IPS-20b (cell line): ENCODE data around the gene RAD51AP2.

Experiments
- H3K27ac ChIP-seq: one replicate; pipeline ENCODE4 v1.5.1; 2013; ENCODE audit warnings: low read length
- H3K27me3 ChIP-seq: 2 replicates; pipeline ENCODE4 v1.6.1; 2013; ENCODE audit warnings: mild to moderate bottlenecking, low read length, inconsistent platforms; ENCODE audit not compliant: insufficient read depth
- H3K36me3 ChIP-seq: 2 replicates; pipeline ENCODE4 v1.6.1; 2013; ENCODE audit warnings: low read depth, mild to moderate bottlenecking, inconsistent platforms, low read length, moderate library complexity; ENCODE audit not compliant: insufficient read depth
- H3K4me1 ChIP-seq: 2 replicates; pipeline ENCODE4 v1.6.1; 2013; ENCODE audit warnings: mild to moderate bottlenecking, control low read depth, inconsistent platforms, low read length, moderate library complexity; ENCODE audit not compliant: insufficient read depth
- H3K4me3 ChIP-seq: 2 replicates; pipeline ENCODE4 v1.5.1; 2013; ENCODE audit warnings: mild to moderate bottlenecking, low read length, inconsistent platforms
- H3K9ac ChIP-seq: 2 replicates; pipeline ENCODE4 v1.6.1; 2013; ENCODE audit warnings: low read depth, mild to moderate bottlenecking, inconsistent platforms, low read length, moderate library complexity
- H3K9me3 ChIP-seq: 2 replicates; pipeline ENCODE4 v1.6.1; 2013; ENCODE audit warnings: mild to moderate bottlenecking, low read depth, low read length, inconsistent platforms; ENCODE audit not compliant: insufficient read depth

The RAD51AP2 gene

GRCh38 chr2:17543848-17544247 lies 25.6 kb upstream of the RAD51AP2 start:
- H3K27me3 ChIP-seq, result peaks cover 29% of the 10 kb centered on the region
- peak overlapping the region; percentile 95 for H3K4me3 ChIP-seq
- no peaks in the 10 kb centered on the region for H3K36me3 ChIP-seq
- H3K27ac ChIP-seq, result peak overlapping the region; percentile 28
- no peaks in the 10 kb centered on the region for H3K9me3 ChIP-seq
- peak overlapping the region; percentile 88; the same call in 1 of the 2 replicates for H3K9ac ChIP-seq
- H3K4me1 ChIP-seq, result peaks cover 59% of the 10 kb centered on the region

GRCh38 chr2:17543131-17543660 lies 25.0 kb upstream of the RAD51AP2 start:
- H3K27me3 ChIP-seq, result peaks cover 35% of the 10 kb centered on the region
- no peaks in the 10 kb centered on the region for H3K9me3 ChIP-seq
- no peaks in the 10 kb centered on the region for H3K36me3 ChIP-seq
- H3K4me1 ChIP-seq, result peaks cover 53% of the 10 kb centered on the region
- peak overlapping the region; percentile 95 for H3K4me3 ChIP-seq
- peak overlapping the region; percentile 88 for H3K9ac ChIP-seq
- peak overlapping the region; percentile 28 for H3K27ac ChIP-seq

GRCh38 chr2:17542471-17542870 lies 24.2 kb upstream of the RAD51AP2 start:
- no peaks in the 10 kb centered on the region for H3K36me3 ChIP-seq
- H3K27ac ChIP-seq, result no peak overlapping the region
- peak overlapping the region; percentile 88; the same call in 1 of the 2 replicates for H3K9ac ChIP-seq
- peaks cover 49% of the 10 kb centered on the region for H3K4me1 ChIP-seq
- H3K27me3 ChIP-seq, result peaks cover 43% of the 10 kb centered on the region
- no peaks in the 10 kb centered on the region for H3K9me3 ChIP-seq
- H3K4me3 ChIP-seq, result peak overlapping the region; percentile 95

GRCh38 chr2:17541531-17541950 lies 23.3 kb upstream of the RAD51AP2 start:
- Histone ChIP-seq H3K4me1 (peaks cover 40% of the 10 kb centered on the region; the same call in 1 of the 2 replicates), H3K9me3 (no peaks in the 10 kb centered on the region), H3K27me3 (peaks cover 52% of the 10 kb centered on the region), H3K4me3 (peak overlapping the region; percentile 95), H3K36me3 (no peaks in the 10 kb centered on the region), H3K27ac (no peak overlapping the region), H3K9ac (peak overlapping the region; percentile 88; the same call in 1 of the 2 replicates)

- H3K4me3 ChIP-seq, result peak overlapping the region; percentile 95
- no peaks in the 10 kb centered on the region for H3K36me3 ChIP-seq
- H3K27me3 ChIP-seq, result peaks cover 56% of the 10 kb centered on the region
- no peak overlapping the region for H3K27ac ChIP-seq
- H3K4me1 ChIP-seq, result peaks cover 34% of the 10 kb centered on the region; the same call in 1 of the 2 replicates
- H3K9ac ChIP-seq, result peak overlapping the region; percentile 88; the same call in 1 of the 2 replicates
- H3K9me3 ChIP-seq, result no peaks in the 10 kb centered on the region
These were observed 22.7 kb upstream of the RAD51AP2 start for GRCh38 chr2:17540813-17541530.

GRCh38 chr2:17540093-17540812 lies 22.0 kb upstream of the RAD51AP2 start, which contains the start of gene VSNL1:
TSS of gene VSNL1 (plus strand) at chr2:17540696. CDS start at chr2:17592075, 51,379 bp downstream.
- Histone ChIP-seq H3K27ac (peak within 1 kb of the TSS; percentile 12), H3K36me3 (no peaks in the 10 kb centered on the region), H3K4me1 (peaks cover 30% of the 10 kb centered on the region), H3K27me3 (peaks cover 56% of the 10 kb centered on the region), H3K9me3 (no peaks in the 10 kb centered on the region), H3K4me3 (peak within 1 kb of the TSS; percentile 95), H3K9ac (peak within 1 kb of the TSS; percentile 88)

GRCh38 chr2:17539611-17540092 lies 21.4 kb upstream of the RAD51AP2 start:
- H3K4me1 ChIP-seq, result peaks cover 28% of the 10 kb centered on the region
- no peaks in the 10 kb centered on the region for H3K9me3 ChIP-seq
- no peaks in the 10 kb centered on the region for H3K36me3 ChIP-seq
- H3K27ac ChIP-seq, result peak overlapping the region; percentile 12
- peak overlapping the region; percentile 95 for H3K4me3 ChIP-seq
- peak overlapping the region; percentile 88 for H3K9ac ChIP-seq
- H3K27me3 ChIP-seq, result peaks cover 56% of the 10 kb centered on the region

GRCh38 chr2:17538844-17539554 lies 20.8 kb upstream of the RAD51AP2 start:
- Histone ChIP-seq H3K27ac (no peak overlapping the region), H3K27me3 (peaks cover 56% of the 10 kb centered on the region), H3K4me3 (peak overlapping the region; percentile 95)

GRCh38 chr2:17538022-17538843 lies 20.0 kb upstream of the RAD51AP2 start:
- Histone ChIP-seq H3K36me3 (no peaks in the 10 kb centered on the region), H3K27me3 (peaks cover 56% of the 10 kb centered on the region), H3K4me1 (peaks cover 18% of the 10 kb centered on the region), H3K4me3 (peak overlapping the region; percentile 95), H3K9me3 (no peaks in the 10 kb centered on the region), H3K27ac (no peak overlapping the region), H3K9ac (peak overlapping the region; percentile 88; the same call in 1 of the 2 replicates)

More at GRCh38 chr2:17538844-17539554, 20.8 kb upstream of the RAD51AP2 start:
- Histone ChIP-seq H3K9ac (peak overlapping the region; percentile 88), H3K4me1 (peaks cover 23% of the 10 kb centered on the region), H3K9me3 (no peaks in the 10 kb centered on the region), H3K36me3 (no peaks in the 10 kb centered on the region)

- Histone ChIP-seq H3K36me3 (no peaks in the 10 kb centered on the region), H3K27ac (no peak overlapping the region), H3K4me1 (peaks cover 10% of the 10 kb centered on the region), H3K27me3 (peaks cover 43% of the 10 kb centered on the region), H3K9ac (no peak overlapping the region), H3K4me3 (no peak overlapping the region), H3K9me3 (no peaks in the 10 kb centered on the region)
These were observed 18.2 kb upstream of the RAD51AP2 start for GRCh38 chr2:17536416-17536815.
